Epithelial cell of prostate (primary cell): Measurements from ENCODE around the gene EIF5B.
A peak's percentile ranks its signal among the peaks of the same experiment; 100 is the strongest.
"Not testable (repeated sequence)": the region's sequence is repeated elsewhere in the genome, so short reads cannot be mapped to it uniquely, and the experiment has no call there.

Source experiments
- DNase-seq: peaks from one replicate; pipeline ENCODE4 v3.0.0-alpha.2; 2011; ENCODE audit warnings: low read depth, low spot score
- H3K27ac ChIP-seq: fragments of 450-650 bp; 2 replicates; pipeline ENCODE4 v1.5.1; 2017; ENCODE audit warnings: mild to moderate bottlenecking

EIF5B gene

DNA sequence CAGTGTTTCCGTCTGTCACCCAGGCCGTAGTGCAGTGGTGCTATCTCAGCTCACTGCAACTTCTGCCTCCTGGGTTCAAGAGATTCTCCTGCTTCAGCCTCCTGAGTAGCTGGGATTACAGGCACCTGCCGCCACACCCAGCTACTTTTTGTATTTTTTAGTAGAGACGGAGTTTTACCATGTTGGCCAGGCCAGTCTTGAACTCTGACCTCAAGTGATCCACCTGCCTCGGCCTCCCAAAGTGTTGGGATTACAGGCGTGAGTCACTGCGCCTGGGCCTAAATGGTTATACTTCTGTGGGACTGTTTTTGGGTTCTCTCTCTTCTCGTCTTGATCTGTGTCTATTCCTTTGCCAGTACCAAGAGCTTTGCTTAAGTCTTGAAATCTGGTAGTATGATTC lies 17.6 kb downstream of the EIF5B start:
- H3K27ac ChIP-seq, DNase-seq: not testable (repeated sequence)

DNA sequence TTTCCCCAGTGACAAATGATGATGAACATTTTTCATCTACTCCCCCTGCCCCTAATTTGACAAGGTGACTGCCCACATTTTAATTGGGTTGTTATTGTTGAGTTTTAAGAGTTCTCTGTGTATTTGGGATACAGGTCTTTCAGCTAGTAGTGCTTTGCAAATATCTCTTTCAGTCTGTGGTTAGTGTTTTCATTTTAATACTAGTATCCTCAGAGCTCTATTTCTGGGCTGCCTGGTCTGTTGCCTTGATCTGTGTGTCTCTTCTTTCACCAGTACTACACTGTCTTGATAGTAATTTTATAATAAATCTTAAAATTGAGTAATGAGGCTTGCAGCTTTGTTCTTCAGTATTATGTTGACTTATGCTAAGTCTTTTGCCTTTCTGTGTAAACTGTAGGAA lies 19.7 kb downstream of the EIF5B start:
- H3K27ac ChIP-seq = no peak overlapping the region
- no peak for DNase-seq

DNA sequence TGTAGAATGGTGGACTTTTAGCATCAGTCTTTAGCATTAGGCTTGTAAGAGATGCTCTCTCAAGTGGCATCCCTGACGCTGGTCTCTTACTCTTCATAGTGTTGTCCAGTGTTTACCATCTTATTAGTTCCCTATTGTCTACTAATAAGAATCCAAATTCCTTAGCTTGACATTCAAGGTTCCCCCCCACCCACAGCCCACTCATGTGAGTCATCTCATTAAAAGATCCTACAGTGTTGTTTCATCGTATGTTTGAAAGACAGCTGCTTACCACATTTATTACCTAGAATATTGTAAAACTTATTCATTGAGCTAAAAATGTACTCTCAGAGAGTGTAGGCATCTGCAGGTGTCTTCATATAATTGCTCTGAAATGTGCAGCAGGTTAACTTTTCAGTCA lies 28.5 kb downstream of the EIF5B start:
- DNase-seq = no peak
- H3K27ac ChIP-seq = no peak overlapping the region

DNA sequence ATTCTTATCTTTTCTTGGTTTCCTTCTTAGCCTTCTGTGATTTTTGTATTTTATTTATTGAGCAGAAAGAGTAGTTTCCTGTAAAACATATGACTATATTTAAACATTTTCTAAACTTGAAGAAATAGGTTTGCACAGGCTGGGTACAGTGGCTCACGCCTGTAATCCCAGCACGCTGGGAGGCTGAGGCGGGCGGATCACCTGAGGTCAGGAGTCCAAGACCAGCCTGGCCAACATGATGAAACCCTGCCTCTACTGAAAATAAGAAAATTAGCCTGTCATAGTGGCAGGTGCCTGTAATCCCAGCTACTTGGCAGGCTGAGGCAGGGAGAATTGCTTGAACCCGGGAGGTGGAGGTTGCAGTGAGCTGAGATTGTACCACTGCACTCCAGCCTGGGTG lies 31.7 kb downstream of the EIF5B start:
- not testable (repeated sequence) for DNase-seq, H3K27ac ChIP-seq

DNA sequence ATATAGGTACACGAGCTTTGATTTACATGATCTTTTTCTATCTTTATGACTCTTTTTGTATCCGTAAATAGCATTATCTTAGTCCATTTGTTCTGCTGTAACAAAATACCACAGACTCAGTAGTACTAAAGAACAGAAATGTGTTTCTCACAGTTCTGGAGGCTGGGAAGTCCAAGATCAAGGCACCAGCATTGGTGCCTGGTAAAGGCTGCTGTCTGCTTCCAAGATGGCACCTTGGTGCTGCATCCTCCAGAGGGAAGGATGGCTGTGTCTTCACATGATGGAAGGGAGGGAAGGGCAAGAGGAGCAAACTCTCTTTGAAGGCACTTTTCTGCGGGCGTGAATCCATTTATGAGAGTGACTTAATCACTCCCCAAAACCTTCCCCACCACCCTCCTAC lies 36.0 kb downstream of the EIF5B start:
- no peak for DNase-seq
- no peak overlapping the region for H3K27ac ChIP-seq

DNA sequence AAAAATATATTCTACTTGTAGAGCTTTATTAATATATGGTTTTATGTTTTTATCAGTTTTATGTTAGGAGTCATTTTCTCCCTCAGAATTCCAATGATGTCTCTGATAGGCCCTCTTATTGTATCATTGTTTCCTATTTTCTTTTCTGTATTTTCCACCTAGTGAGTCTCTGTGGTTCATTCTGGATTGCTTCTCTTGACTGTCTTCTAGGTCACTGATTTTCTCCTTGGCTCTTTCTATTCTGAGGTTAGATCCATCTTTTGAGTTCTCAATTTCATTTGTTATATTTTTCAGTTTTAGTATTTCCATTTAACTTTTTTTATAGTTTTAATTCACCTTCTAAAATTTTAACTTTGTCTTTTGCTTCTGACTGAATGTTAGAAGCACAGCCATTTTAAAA lies 37.6 kb downstream of the EIF5B start:
- no peak overlapping the region for H3K27ac ChIP-seq
- no peak for DNase-seq

DNA sequence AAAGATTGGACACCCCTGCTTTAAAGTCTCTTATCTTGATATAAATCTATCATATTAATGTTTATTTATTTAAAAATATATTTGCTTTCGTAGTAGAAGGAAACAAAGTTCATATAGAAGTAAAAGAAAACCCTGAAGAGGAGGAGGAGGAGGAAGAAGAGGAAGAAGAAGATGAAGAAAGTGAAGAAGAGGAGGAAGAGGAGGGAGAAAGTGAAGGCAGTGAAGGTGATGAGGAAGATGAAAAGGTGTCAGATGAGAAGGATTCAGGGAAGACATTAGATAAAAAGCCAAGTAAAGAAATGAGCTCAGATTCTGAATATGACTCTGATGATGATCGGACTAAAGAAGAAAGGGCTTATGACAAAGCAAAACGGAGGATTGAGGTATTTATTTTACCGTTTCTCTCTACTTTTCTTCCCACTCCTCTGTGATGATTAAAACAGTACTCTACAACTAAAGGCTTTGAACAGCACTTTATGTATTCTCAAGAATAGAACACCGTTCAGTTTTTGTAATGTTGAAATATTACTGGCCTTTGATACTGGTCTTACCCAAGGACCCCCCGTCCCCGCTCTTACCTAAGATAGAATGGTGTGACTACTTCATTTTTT lies 39.2 kb downstream of the EIF5B start:
- no peak overlapping the region for H3K27ac ChIP-seq
- DNase-seq = no peak

DNA sequence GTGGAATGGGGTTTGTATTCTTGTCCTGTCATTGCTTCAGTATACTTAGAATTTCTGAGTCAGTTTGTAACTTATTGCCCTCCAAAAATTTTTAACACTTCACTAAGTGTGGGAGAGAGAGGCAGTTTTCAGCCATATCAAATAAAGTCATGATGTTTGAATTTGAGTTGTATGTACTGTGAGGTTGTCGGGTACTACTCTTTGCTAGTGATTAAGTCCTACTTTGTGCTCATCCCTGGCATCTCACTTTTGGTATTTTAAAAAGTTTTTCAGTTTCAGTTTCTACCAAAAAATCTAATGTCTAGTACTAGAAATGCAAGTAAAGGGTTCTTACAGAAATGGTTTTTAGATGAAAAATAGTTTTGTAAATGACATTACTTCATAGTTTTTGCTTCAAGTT lies 40.7 kb downstream of the EIF5B start:
- DNase-seq = no peak
- no peak overlapping the region for H3K27ac ChIP-seq

DNA sequence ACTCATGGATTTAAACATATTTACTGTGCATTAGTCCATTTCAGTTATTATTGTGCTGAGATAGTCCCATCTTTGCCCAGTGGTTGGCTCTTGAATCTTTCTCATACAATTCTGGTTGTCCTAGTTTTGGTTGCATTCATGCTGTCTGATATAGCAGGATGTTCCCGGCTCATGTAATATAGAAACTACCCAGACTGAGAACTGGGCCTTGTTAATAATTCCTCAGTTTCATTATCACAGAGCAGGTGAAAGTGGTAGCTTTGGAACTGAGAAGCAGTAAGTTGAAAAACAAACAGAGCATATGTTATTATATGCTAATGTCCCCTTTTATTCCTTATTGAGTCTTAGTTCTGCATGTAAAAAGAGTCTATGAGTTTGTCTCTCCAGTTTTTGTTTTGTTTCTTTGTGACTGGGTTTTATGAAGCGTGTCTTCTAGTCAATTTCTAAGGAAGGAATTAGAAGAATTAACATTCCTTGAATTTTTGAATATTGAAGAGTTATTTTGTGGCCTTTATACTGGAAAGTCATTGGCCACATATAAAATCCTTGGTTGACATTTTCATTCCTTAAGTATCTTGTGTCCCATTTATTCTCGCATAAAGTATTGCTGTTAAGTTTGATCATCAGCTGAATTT lies 43.3 kb downstream of the EIF5B start:
- no peak overlapping the region for H3K27ac ChIP-seq
- no peak for DNase-seq

DNA sequence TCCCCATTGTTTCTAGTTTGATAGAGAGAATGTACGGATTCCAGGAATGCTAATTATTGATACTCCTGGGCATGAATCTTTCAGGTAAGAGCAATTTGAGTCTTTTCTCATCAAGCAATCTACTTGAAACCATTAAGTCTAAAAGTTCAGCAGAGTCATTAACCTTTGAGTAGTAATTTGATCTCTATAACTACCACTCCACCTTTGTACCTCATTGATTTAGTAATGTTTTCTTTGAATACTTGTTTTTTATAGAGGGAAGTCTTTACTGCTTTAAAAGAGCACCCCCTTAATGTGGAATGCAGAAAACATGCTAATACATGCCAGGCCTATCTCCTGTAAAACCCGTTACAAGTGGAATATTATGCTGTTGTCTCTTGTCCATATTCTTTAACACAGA lies 45.0 kb downstream of the EIF5B start:
- no peak overlapping the region for H3K27ac ChIP-seq
- DNase-seq = no peak

DNA sequence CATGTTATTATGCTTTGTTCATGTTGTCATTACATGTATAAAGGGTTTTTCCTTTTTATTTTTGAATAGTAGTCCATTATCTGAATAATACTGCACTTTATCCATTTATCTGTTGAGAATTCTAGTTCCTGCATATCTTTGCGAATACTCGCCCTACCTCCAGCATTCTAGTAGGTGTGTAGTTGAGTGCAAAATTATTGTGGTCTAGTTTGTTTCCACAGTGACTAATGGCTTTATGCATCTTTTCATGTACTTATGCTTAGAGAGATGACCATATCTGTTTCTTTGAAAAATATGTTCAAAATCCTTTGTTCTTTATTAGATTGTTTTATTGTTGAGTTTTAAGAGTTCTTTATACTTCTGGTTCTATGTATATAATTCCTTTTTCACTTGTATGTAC lies 48.8 kb downstream of the EIF5B start:
- no peak overlapping the region for H3K27ac ChIP-seq

DNA sequence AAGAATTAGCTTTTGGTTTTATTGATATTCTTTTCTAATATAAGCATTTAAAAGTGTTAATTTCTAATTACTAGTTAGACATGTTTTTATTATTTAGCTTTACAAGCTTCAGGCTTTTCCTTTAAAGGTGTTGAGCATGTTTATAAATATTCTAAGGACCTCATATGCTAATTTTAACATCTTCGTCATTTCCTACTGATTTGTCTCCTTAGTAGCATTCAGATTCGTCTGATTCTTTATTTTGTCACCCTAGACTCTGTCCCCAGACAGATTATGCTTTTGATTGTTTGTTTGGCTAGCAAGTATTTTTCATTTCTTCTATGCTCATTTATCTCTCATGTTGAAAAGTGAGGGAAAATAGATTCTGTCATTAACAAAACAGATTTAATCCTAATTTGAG lies 51.7 kb downstream of the EIF5B start:
- no peak overlapping the region for H3K27ac ChIP-seq
- no peak for DNase-seq

More for the DNA sequence above, 48.8 kb downstream of the EIF5B start:
- peak; percentile 6 for DNase-seq

DNA sequence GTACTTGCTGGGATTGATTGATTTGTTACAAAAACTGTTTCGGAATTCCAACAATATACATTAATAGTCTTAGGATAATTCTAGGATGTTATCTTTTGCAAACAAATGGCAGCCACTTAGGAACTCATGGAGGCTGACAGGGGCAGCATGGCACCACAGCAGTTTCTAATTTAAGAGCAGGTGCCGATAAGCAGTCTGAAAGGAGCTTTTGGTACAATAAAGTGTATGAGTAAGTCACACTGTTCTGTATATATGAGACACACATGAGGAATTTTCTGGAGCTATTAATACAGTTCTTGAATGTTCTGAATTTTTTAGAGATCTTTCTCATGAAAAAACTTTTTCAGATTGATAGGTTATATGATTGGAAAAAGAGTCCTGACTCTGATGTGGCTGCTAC lies 52.2 kb downstream of the EIF5B start:
- no peak for DNase-seq
- H3K27ac ChIP-seq = peak overlapping the region; percentile 46

DNA sequence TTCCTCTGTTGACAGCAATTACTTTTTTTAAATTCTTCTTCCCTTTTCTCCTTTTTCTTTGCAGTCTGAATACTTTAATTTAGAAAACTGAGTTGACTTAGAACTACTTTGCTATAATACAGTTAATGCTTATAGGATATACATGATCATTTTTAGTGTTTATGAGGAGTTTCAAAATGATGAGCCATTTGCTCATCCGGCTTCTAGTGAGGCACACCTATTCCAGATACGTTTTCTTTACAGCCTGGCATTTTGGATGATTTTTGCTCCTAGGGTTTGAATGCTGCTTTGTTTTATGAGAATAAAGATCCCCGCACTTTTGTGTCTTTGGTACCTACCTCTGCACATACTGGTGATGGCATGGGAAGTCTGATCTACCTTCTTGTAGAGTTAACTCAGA lies 52.8 kb downstream of the EIF5B start:
- DNase-seq = no peak
- H3K27ac ChIP-seq = peak overlapping the region; percentile 46

DNA sequence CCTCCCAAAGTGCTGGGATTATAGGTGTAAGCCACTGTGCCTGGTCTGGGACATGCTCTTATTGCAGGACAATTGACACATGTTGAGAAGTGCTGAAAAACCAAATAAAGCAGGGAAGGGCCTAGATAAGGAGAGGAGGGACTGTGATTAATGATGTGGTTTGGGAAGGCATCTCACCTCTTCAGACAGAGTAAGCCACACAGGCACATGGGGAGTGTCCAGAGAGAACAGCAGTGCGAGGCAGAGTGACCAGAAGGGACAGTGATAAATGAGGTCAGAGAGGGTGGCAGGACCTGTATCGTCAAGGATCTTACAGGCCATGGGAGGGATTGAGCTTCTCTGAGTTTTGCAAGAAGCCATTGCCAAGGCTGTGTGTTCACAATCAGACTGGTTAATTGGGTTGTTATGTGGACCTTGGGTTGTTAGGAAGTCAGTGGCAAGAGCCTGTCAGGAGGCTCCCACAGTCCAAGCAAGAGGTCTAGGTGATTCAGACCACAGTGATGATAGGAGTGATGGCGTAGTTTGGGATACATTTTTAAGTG lies 58.5 kb downstream of the EIF5B start:
- DNase-seq = no peak
- H3K27ac ChIP-seq = no peak overlapping the region

DNA sequence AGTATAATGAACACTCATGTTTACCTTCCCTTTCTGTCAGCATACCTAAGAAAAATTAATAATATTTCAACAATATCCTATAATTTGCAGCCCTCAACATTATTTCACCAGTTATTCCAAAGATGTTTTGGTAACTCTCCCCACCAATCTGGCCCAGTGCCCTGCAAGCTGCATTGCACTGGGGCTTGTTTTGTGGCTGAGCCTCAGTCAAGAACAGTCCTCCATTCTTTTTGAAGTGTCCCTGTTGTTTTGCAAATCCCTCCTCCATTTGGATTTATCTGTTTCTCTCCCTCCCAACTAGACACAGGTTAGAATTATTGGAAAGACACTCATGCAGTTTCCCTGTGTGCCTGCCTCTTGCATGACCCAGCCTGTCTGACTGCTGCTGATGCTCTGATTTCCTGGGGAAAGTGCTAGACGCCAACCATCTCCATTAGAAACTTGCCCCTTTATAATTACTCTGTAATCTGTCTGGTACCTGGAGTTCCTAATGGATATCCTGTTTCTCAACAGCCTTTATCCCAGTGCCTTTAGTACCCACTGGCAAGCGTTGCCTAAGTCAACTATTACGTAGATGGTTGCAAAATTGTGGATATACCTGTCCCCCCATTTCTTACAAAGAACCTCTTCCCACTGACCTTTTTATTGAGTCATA lies 60.2 kb downstream of the EIF5B start:
- peak overlapping the region; percentile 13 for H3K27ac ChIP-seq
- no peak for DNase-seq

DNA sequence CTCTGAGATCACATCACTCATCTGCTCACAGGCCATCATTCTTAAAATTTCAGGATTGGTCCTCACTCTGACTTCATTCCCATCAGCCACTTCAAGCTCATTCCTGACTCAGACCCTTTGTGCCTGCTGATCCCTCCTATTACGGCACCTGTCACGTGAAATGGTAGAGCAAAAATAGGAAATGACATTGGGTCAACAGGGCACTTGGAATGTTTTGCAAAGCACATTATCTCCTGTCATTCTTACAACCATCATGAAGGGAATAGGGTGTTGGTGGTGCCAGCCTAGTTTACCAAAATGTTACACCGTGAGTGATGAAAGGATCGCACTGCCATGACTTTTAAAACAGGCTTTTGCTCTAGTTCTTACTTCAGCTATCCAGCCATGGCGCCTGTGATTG lies 61.1 kb downstream of the EIF5B start:
- H3K27ac ChIP-seq = peak overlapping the region; percentile 21
- no peak for DNase-seq

DNA sequence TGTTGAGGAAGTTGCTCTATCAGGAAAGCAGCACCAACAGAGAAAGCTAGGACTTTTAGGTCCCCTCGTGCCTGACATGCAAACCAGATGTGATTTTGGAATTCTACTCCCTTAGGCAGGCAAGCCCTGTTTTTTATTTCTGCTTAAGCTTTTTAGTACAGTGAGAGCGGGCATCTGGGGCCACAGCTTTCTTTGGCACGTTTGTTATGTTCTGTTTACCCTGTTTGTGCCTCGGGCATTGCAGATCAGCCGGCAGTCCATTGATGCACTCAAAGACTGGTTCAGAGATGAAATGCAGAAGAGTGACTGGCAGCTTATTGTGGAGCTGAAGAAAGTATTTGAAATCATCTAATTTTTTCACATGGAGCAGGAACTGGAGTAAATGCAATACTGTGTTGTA lies 61.9 kb downstream of the EIF5B start:
- DNase-seq = no peak
- peak overlapping the region; percentile 21 for H3K27ac ChIP-seq

DNA sequence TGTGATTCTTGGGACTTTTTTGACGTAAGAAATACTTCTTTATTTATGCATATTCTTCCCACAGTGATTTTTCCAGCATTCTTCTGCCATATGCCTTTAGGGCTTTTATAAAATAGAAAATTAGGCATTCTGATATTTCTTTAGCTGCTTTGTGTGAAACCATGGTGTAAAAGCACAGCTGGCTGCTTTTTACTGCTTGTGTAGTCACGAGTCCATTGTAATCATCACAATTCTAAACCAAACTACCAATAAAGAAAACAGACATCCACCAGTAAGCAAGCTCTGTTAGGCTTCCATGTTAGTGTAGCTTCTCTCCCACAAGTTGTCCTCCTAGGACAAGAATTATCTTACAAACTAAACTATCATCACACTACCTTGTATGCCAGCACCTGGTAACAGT lies 62.6 kb downstream of the EIF5B start:
- DNase-seq = no peak

DNA sequence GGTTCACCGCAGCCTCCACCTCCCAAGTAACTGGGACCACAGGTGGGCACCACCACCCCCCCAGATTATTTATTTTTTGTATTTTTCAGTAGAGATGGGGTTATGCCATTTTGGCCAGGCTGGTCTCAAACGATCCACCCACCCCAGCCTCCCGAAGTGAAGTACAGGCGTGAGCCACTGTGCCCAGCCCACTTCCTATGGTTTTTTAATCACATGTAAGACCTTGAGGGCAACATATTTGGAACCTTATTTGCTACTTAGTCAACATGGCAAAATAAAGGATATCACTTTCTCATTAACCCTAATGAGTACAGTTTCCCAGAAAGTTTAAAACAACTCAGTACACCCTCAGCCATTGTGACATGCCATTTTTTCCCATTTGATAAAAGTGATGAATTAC lies 64.7 kb downstream of the EIF5B start:
- peak overlapping the region; percentile 68 for H3K27ac ChIP-seq
- no peak for DNase-seq

More for the DNA sequence above, 62.6 kb downstream of the EIF5B start:
- H3K27ac ChIP-seq = peak overlapping the region; percentile 21

DNA sequence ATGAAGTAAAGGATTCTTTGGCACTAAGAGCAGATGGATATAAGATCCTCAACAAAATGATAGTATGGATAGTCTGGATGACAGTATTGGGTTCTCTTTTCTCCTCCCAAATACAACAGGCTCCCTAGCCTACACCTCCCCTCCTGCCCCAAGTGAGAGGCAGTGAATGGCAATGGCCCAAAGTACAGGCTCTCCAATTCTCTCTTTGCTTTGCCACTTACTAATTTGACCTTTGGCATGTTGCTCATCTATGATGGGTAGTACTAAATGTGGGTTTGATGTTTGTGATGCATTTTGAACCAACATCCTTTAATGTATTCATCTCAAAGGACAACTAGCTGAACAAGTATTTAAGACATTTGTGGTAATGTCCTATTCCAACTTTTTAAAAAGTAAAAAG lies 65.9 kb downstream of the EIF5B start:
- DNase-seq = no peak
- H3K27ac ChIP-seq = peak overlapping the region; percentile 68

DNA sequence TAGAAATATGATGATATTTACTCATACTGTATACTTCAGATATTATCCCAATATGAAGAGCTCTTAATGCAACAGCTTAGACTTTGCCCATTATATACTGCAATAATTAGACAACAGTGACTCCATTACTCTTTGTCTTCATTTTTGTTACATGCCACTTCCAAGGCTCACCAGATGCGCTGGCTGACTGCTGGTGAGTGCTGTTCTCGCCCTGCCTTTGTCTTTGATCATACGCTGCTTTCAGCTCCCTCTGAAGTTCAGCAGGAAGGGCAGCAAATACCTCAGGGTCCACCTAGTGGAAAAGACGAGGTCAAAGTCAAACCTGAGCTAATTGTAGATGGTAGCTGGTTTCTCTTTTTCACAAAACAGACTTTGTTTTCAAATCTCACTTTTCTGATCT lies 66.3 kb downstream of the EIF5B start:
- H3K27ac ChIP-seq = peak overlapping the region; percentile 68
- no peak for DNase-seq
